WERI-Rb-1 (cell line): Measurements from ENCODE around the gene RNASE7.
"Not testable (repeated sequence)": the region's sequence is repeated elsewhere in the genome, so short reads cannot be mapped to it uniquely, and the experiment has no call there.

Experiments
- DNase-seq: peaks from one replicate; pipeline ENCODE4 v3.0.0-alpha.2; 2020
- H3K27ac ChIP-seq: fragments of 250-450 bp; sonication (Bioruptor Pico); 2 replicates; pipeline ENCODE4 v1.5.1; 2020; ENCODE audit warnings: mild to moderate bottlenecking, moderate library complexity
- H3K27me3 ChIP-seq: fragments of 250-450 bp; sonication (Bioruptor Pico); 2 replicates; pipeline ENCODE4 v1.5.1; 2021; ENCODE audit warnings: mild to moderate bottlenecking, low read depth, moderate library complexity; ENCODE audit not compliant: insufficient read depth, severe bottlenecking
- H3K36me3 ChIP-seq: fragments of 250-450 bp; sonication (Bioruptor Pico); 2 replicates; pipeline ENCODE4 v1.5.1; 2020; ENCODE audit warnings: mild to moderate bottlenecking, moderate library complexity
- H3K4me3 ChIP-seq: 2 replicates; pipeline ENCODE4 v1.5.1; 2011; ENCODE audit warnings: low read depth, mild to moderate bottlenecking, control low read depth, low read length
- H3K9me3 ChIP-seq: fragments of 250-450 bp; sonication (Bioruptor Pico); 2 replicates; pipeline ENCODE4 v1.5.1; 2021; ENCODE audit warnings: mild to moderate bottlenecking, moderate library complexity; ENCODE audit not compliant: severe bottlenecking
- TF ChIP-seq, protein P1 (sequence below): IDR thresholded peaks from 2 replicates; pipeline ENCODE4 v1.5.1; 2011; ENCODE audit warnings: low read depth, mild to moderate bottlenecking, control low read depth, inconsistent platforms, low read length

RNASE7 gene

DNA sequence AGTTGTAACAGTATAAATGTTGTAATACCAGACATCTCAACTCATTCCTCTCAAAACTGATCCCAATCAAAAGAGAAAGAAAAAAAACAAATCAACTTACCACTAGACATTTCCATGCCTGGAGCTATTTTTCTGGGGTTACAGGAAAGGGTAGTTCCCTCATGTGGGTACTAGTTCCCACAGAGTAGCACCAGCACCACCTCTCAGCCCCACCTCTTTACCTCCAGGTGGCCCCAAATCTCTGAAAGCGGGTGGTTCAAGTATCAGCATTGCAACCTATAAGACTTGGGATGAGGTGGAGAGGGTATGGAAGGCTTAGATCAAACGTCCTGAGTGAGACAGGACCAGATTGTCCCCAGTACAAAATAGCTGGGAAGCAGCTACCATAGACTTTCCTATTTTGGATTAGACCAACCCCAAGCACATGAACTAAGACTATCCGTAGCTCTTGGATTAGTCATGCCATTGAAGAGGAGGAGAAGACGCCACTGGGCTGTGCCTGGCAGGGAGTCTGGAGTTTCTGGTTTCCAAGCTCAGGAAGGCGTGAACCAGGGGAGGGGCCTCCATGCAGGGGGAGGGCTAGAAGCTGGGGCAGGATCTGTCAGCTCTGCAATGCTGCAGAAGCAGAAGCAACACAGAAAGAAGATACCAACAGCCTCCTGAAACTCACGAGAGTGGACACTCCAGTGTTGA is 43.3 kb upstream of the RNASE7 start, which contains the start of gene SLC39A2:
SLC39A2 (plus strand) TSS at position 620 of the 693 bp plus-strand sequence. CDS start 154 bp downstream, outside the sequence.
- Histone ChIP-seq H3K36me3 (peaks cover 35% of the 10 kb centered on the region), H3K27me3 (no peaks in the 10 kb centered on the region), H3K4me3 (no peak within 1 kb of the TSS), H3K27ac (no peak within 1 kb of the TSS), H3K9me3 (no peaks in the 10 kb centered on the region)
- TF ChIP-seq, protein P1, sequence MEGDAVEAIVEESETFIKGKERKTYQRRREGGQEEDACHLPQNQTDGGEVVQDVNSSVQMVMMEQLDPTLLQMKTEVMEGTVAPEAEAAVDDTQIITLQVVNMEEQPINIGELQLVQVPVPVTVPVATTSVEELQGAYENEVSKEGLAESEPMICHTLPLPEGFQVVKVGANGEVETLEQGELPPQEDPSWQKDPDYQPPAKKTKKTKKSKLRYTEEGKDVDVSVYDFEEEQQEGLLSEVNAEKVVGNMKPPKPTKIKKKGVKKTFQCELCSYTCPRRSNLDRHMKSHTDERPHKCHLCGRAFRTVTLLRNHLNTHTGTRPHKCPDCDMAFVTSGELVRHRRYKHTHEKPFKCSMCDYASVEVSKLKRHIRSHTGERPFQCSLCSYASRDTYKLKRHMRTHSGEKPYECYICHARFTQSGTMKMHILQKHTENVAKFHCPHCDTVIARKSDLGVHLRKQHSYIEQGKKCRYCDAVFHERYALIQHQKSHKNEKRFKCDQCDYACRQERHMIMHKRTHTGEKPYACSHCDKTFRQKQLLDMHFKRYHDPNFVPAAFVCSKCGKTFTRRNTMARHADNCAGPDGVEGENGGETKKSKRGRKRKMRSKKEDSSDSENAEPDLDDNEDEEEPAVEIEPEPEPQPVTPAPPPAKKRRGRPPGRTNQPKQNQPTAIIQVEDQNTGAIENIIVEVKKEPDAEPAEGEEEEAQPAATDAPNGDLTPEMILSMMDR: no peak
- no peak for DNase-seq

DNA sequence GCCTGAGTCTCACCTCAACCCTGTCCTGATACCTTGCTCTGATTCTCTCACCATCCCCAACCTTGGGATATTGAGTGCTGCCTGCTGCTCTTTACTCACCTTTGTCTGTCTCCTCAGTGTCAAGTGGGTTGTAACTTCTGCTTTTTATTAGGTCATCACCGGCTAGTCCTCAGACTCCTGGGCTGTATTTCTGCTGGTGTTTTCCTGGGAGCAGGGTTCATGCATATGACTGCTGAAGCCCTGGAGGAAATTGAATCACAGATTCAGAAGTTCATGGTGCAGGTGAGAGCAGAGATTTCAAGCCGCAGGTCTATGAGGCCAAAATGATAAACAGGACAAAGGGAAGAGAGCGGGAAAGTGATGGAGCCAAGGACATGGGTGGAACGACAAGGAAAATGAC is 42.6 kb upstream of the RNASE7 start:
- no peaks in the 10 kb centered on the region for H3K27me3 ChIP-seq
- H3K36me3 ChIP-seq: peaks cover 27% of the 10 kb centered on the region
- no peak for DNase-seq
- no peak overlapping the region for H3K27ac ChIP-seq
- H3K4me3 ChIP-seq: no peak overlapping the region
- TF ChIP-seq, protein P1: no peak
- no peaks in the 10 kb centered on the region for H3K9me3 ChIP-seq

DNA sequence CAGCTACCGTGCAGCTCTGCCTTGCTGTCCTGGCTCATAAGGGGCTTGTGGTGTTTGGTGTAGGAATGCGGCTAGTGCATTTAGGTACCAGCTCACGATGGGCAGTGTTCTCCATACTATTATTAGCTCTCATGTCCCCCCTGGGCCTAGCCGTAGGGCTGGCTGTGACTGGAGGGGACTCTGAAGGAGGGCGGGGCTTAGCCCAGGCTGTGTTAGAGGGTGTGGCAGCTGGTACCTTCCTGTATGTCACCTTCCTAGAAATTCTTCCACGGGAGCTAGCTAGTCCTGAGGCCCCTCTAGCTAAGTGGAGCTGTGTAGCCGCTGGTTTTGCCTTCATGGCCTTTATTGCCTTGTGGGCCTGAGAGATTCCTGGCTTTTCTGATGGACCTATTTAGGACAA is 40.9 kb upstream of the RNASE7 start:
- Histone ChIP-seq H3K9me3 (no peaks in the 10 kb centered on the region), H3K4me3 (no peak overlapping the region), H3K27me3 (no peaks in the 10 kb centered on the region), H3K36me3 (peaks cover 11% of the 10 kb centered on the region), H3K27ac (no peak overlapping the region)
- TF ChIP-seq, protein P1: no peak
- DNase-seq: no peak

DNA sequence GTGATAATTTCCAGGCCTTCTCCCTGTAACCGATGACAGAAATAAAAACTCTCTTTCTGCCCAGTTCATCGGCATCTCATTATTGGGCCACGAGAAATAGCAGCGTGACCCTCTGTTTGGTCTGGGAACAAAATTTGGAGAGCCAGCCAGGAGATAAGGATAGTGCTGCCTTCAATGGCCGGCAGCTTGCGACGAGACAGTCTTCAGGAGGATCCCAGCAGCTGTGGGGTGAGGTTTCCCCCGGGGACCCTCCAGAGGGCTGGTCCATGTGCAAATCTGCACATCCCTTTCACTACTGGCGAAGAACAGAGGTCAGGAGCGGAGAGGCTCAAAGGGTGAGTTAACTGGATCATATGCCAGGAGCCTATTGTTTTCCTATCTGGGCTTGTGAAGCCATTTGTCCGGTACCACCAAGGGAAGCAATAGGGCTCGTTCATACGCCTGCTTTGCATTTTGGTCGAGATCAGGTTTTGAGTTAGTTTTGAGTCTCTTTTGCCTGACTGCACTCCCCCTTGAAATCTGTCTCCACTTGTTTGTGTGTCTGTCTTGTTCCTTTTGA is 38.3 kb upstream of the RNASE7 start:
- H3K27me3 ChIP-seq: no peaks in the 10 kb centered on the region
- no peak overlapping the region for H3K4me3 ChIP-seq

GRCh38 chr14:21009721-21010120 is 32.4 kb upstream of the RNASE7 start:
- not testable (repeated sequence) for H3K27ac ChIP-seq, H3K27me3 ChIP-seq, H3K9me3 ChIP-seq, DNase-seq, H3K36me3 ChIP-seq, H3K4me3 ChIP-seq

More for the DNA sequence above, 38.3 kb upstream of the RNASE7 start:
- Histone ChIP-seq H3K27ac (no peak overlapping the region), H3K36me3 (no peaks in the 10 kb centered on the region), H3K9me3 (no peaks in the 10 kb centered on the region)
- TF ChIP-seq, protein P1: no peak
- no peak for DNase-seq

- TF ChIP-seq, protein P1: no peak
- H3K27me3 ChIP-seq: no peaks in the 10 kb centered on the region
- DNase-seq: no peak
- H3K27ac ChIP-seq: no peak overlapping the region
- no peaks in the 10 kb centered on the region for H3K9me3 ChIP-seq
- no peak overlapping the region for H3K4me3 ChIP-seq
- H3K36me3 ChIP-seq: no peaks in the 10 kb centered on the region
Observed at GRCh38 chr14:21011136-21011535, 31.0 kb upstream of the RNASE7 start.
